Smooth muscle cell (in vitro differentiated cells): ENCODE measurements around the gene PRDM16. TPM values are rescaled to one million over a fixed set of nuclear protein-coding genes. Genes with fewer than 3 reads are reported as not detected.

ENCODE experiments used
- DNase-seq: peaks from one replicate; lab custom pipeline; 2025; ENCODE audit not compliant: unreplicated experiment; lab: John Stamatoyannopoulos, UW
- H2AFZ ChIP-seq: fragments of 200-600 bp; sonication (generic); 2 replicates; pipeline ENCODE4 v1.6.0; 2016; ENCODE audit warnings: antibody characterized with exemption, low read depth, mild to moderate bottlenecking
- H3F3A ChIP-seq: fragments of 200-600 bp; sonication (generic); 2 replicates; pipeline ENCODE4 v1.6.0; 2017; ENCODE audit warnings: antibody characterized with exemption, low read depth
- H3K27ac ChIP-seq: fragments of 200-600 bp; sonication (generic); 2 replicates; pipeline ENCODE4 v1.5.1; 2016; ENCODE audit warnings: low read depth, mild to moderate bottlenecking
- H3K27me3 ChIP-seq: fragments of 200-600 bp; sonication (generic); 2 replicates; pipeline ENCODE4 v1.6.1; 2016; ENCODE audit warnings: low read depth, mild to moderate bottlenecking
- H3K36me3 ChIP-seq: fragments of 200-600 bp; sonication (generic); 2 replicates; pipeline ENCODE4 v1.5.1; 2016; ENCODE audit warnings: low read depth
- H3K4me1 ChIP-seq: fragments of 200-600 bp; sonication (generic); 2 replicates; pipeline ENCODE4 v1.5.1; 2016; ENCODE audit warnings: low read depth
- H3K4me2 ChIP-seq: fragments of 200-600 bp; sonication (generic); 2 replicates; pipeline ENCODE4 v1.6.0; 2016; ENCODE audit warnings: mild to moderate bottlenecking
- H3K4me3 ChIP-seq: fragments of 200-600 bp; sonication (generic); 2 replicates; pipeline ENCODE4 v1.5.1; 2016; ENCODE audit warnings: mild to moderate bottlenecking
- H3K79me2 ChIP-seq: fragments of 200-600 bp; sonication (generic); 2 replicates; pipeline ENCODE4 v1.6.0; 2016; ENCODE audit warnings: low read depth, mild to moderate bottlenecking
- H3K9ac ChIP-seq: fragments of 200-600 bp; sonication (generic); 2 replicates; pipeline ENCODE4 v1.6.0; 2016; ENCODE audit warnings: low read depth
- H3K9me3 ChIP-seq: fragments of 200-600 bp; sonication (generic); replicated peaks from 2 replicates; pipeline ENCODE4 v1.5.1; 2016; ENCODE audit warnings: low read depth
- H4K20me1 ChIP-seq: fragments of 200-600 bp; sonication (generic); 2 replicates; pipeline ENCODE4 v1.6.0; 2016; ENCODE audit warnings: low read depth
- CTCF ChIP-seq: fragments of 200-600 bp; sonication (generic); IDR thresholded peaks from 2 replicates; pipeline ENCODE4 v1.5.1; 2017; ENCODE audit warnings: borderline replicate concordance, mild to moderate bottlenecking, antibody characterized with exemption; ENCODE audit not compliant: insufficient read depth, poor library complexity, severe bottlenecking
- WGBS: methylation state at CpG from one replicate; pipeline ENCODE4 v1.1.7; 2016; ENCODE audit warnings: low lambda C conversion rate; 5-methylcytosine and 5-hydroxymethylcytosine counted together
- polyA plus RNA-seq: library from polyadenylated mRNA; unstranded; fragments of >200 nt; fragmentation: Nextera tagmentation; extraction: Ambion mirVana; gene quantifications from 2 replicates; pipeline ENCODE4 v1.2.1, GENCODE V29; 2016
- total RNA-seq: library from RNA; depleted of rRNA; stranded (reverse); fragments of >200 nt; gene quantifications from 2 replicates; pipeline ENCODE4 v1.2.3, GENCODE V29; 2014

PRDM16 gene
- total and polyA plus RNA-seq, 2 experiments from 2014 or later: 0.72 to 1.3 TPM

GRCh38 chr1:3245768-3246167 is 176.8 kb downstream of the PRDM16 start:
- Histone ChIP-seq H3K4me2 (no peak overlapping the region), H3F3A (no peaks in the 10 kb centered on the region), H3K4me3 (no peak overlapping the region), H3K27ac (no peak overlapping the region), H3K36me3 (no peaks in the 10 kb centered on the region), H4K20me1 (no peaks in the 10 kb centered on the region), H2AFZ (no peak overlapping the region), H3K27me3 (peaks cover 18% of the 10 kb centered on the region), H3K9me3 (no peaks in the 10 kb centered on the region), H3K9ac (no peak overlapping the region), H3K4me1 (peaks cover 28% of the 10 kb centered on the region), H3K79me2 (no peaks in the 10 kb centered on the region)
- no peak for TF ChIP-seq CTCF
- DNase-seq: no peak
- 93% methylated on average over 13 of the region's 13 CpGs for WGBS

DNA sequence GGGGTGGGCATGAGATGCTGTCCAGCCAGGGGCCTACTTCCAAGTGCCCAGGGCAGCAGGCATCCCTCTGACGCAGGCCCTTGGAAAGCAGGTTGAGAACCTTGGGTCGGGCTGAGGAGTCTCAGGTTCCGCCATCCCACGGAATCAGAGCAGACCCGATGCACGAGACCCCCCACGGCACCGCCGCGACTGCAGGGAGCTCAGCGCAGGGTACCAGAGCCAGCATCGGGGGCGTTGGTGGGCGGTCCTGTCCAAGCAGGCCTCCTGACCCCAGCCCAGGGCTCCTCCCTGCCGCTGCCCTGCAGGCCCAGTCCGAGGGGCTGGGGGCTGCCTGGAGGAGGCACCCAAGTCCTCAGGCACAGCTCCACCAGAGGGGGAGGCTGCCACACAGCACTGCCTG is 177.2 kb downstream of the PRDM16 start:
- H3K27me3 ChIP-seq: peaks cover 18% of the 10 kb centered on the region
- H3K4me3 ChIP-seq: no peak overlapping the region
- H3K36me3 ChIP-seq: no peaks in the 10 kb centered on the region
- H3K4me2 ChIP-seq: no peak overlapping the region
- no peak overlapping the region for H3K9ac ChIP-seq
- no peaks in the 10 kb centered on the region for H3F3A ChIP-seq
- TF ChIP-seq CTCF: no peak
- H4K20me1 ChIP-seq: no peaks in the 10 kb centered on the region
- no peaks in the 10 kb centered on the region for H3K9me3 ChIP-seq
- peaks cover 30% of the 10 kb centered on the region for H3K4me1 ChIP-seq
- H3K27ac ChIP-seq: no peak overlapping the region
- 93% methylated on average over 16 of the region's 16 CpGs for WGBS
- no peak for DNase-seq
- H2AFZ ChIP-seq: no peak overlapping the region
- no peaks in the 10 kb centered on the region for H3K79me2 ChIP-seq

GRCh38 chr1:3247521-3248121 is 178.6 kb downstream of the PRDM16 start:
- Histone ChIP-seq H3K79me2 (no peaks in the 10 kb centered on the region), H3K36me3 (no peaks in the 10 kb centered on the region), H3K4me1 (peaks cover 30% of the 10 kb centered on the region), H3K27me3 (peaks cover 18% of the 10 kb centered on the region), H3K27ac (no peak overlapping the region), H3K4me2 (no peak overlapping the region), H3K9ac (no peak overlapping the region), H3K4me3 (no peak overlapping the region), H4K20me1 (no peaks in the 10 kb centered on the region), H3K9me3 (no peaks in the 10 kb centered on the region), H3F3A (no peaks in the 10 kb centered on the region), H2AFZ (no peak overlapping the region)
- WGBS: 27% methylated on average over 48 of the region's 55 CpGs
- DNase-seq: no peak
- no peak for TF ChIP-seq CTCF
